Ascending aorta (tissue), 2 donors: ENCODE data around the gene GPX4. TPM values are rescaled to one million over a fixed set of nuclear protein-coding genes. Genes with fewer than 3 reads are reported as not detected.

Source experiments
- DNase-seq, 2 donors: peaks; one replicate each; pipeline ENCODE4 v3.0.0-alpha.2; 2019; ENCODE audit warnings: low spot score in 2 of 2
- H3K27ac ChIP-seq, 2 donors: fragments of 200-600 bp; sonication (generic); one replicate each; pipeline ENCODE4 v1.5.1; 2016 to 2017; ENCODE audit warnings: mild to moderate bottlenecking in 1 of 2
- H3K27me3 ChIP-seq: fragments of 200-600 bp; sonication (generic); one replicate; pipeline ENCODE4 v1.5.1; 2017
- H3K36me3 ChIP-seq, 2 donors: fragments of 200-600 bp; sonication (generic); one replicate each; pipeline ENCODE4 v1.5.1; 2016
- H3K4me1 ChIP-seq, 2 donors: fragments of 200-600 bp; sonication (generic); one replicate each; pipeline ENCODE4 v1.5.1; 2016 to 2017; ENCODE audit warnings: mild to moderate bottlenecking in 1 of 2
- H3K4me3 ChIP-seq, 2 donors: fragments of 200-600 bp; sonication (generic); one replicate each; pipeline ENCODE4 v1.5.1; 2016 to 2017; ENCODE audit warnings: mild to moderate bottlenecking in 1 of 2
- H3K9me3 ChIP-seq, 2 donors: fragments of 200-600 bp; sonication (generic); one replicate each; pipeline ENCODE4 v1.5.1; 2016
- intact Hi-C: fragments of 100-400 bp; cut with DNase I; formaldehyde crosslinking; loops from one replicate; pipeline ENCODE4 v1.15.1; 2023
- total RNA-seq: library from RNA; depleted of rRNA; stranded (reverse); fragments of >200 nt; gene quantifications from one replicate; pipeline ENCODE4 v1.1.0, GENCODE V29; 2016
- TF ChIP-seq, protein P1 (sequence below), 3 experiments: fragments of 200-600 bp in 2 of 3; fragments of 450-650 bp in 1 of 3; sonication (generic) in 2 of 3; IDR thresholded peaks; one replicate each; pipeline ENCODE4 v1.5.1; 2016 to 2019; ENCODE audit warnings: antibody characterized with exemption in 3 of 3, mild to moderate bottlenecking in 1 of 3, moderate library complexity in 1 of 3

GPX4 gene
- total RNA-seq, 1 donor from 2014 or later = 348 TPM

DNA sequence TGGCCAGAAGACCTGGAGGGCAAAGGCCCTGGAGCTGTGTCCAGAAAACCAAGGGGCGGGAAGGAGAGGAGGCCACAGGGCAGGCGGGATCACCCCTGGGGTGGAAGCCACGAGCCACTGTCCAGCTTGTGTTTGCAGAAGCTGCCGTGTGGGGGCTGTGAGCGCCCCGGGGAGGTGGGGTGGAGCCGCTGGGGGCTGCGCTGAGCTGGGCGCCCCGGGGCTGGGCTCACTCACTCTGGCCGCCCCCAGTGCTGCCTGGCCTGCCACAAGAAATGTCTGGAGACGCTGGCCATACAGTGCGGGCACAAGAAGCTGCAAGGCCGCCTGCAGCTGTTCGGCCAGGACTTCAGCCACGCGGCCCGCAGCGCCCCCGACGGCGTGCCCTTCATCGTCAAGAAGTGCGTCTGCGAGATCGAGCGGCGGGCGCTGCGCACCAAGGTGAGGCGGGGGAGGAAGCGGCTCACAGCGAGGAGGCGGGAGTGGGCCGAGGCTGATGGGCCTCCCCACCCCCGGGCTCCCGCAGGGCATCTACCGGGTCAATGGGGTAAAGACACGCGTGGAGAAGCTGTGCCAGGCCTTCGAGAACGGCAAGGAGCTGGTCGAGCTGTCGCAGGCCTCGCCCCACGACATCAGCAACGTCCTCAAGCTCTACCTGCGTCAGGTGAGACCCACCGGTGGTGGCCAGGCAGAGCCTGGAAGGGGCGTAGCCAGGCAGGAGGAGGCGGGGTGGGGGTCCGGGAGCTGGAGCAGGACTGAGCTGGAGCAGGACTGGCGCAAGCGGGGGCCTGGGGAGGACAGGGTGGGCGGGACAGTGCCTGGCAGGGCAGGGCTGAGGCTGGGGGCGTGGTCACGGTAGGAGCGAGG is 22.3 kb upstream of the GPX4 start:
- Histone ChIP-seq H3K27ac (no peak overlapping the region), H3K4me1 (no peaks in the 10 kb centered on the region), H3K27me3 (no peaks in the 10 kb centered on the region), H3K36me3 (peaks cover 0 to 9% of the 10 kb centered on the region in 2 donors), H3K4me3 (no peak overlapping the region), H3K9me3 (no peaks in the 10 kb centered on the region)
- DNase-seq = no peak
- intact Hi-C loops = no loop called here
- TF ChIP-seq, protein P1, sequence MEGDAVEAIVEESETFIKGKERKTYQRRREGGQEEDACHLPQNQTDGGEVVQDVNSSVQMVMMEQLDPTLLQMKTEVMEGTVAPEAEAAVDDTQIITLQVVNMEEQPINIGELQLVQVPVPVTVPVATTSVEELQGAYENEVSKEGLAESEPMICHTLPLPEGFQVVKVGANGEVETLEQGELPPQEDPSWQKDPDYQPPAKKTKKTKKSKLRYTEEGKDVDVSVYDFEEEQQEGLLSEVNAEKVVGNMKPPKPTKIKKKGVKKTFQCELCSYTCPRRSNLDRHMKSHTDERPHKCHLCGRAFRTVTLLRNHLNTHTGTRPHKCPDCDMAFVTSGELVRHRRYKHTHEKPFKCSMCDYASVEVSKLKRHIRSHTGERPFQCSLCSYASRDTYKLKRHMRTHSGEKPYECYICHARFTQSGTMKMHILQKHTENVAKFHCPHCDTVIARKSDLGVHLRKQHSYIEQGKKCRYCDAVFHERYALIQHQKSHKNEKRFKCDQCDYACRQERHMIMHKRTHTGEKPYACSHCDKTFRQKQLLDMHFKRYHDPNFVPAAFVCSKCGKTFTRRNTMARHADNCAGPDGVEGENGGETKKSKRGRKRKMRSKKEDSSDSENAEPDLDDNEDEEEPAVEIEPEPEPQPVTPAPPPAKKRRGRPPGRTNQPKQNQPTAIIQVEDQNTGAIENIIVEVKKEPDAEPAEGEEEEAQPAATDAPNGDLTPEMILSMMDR (IDR thresholded peaks at IDR 0.05) = no peak

DNA sequence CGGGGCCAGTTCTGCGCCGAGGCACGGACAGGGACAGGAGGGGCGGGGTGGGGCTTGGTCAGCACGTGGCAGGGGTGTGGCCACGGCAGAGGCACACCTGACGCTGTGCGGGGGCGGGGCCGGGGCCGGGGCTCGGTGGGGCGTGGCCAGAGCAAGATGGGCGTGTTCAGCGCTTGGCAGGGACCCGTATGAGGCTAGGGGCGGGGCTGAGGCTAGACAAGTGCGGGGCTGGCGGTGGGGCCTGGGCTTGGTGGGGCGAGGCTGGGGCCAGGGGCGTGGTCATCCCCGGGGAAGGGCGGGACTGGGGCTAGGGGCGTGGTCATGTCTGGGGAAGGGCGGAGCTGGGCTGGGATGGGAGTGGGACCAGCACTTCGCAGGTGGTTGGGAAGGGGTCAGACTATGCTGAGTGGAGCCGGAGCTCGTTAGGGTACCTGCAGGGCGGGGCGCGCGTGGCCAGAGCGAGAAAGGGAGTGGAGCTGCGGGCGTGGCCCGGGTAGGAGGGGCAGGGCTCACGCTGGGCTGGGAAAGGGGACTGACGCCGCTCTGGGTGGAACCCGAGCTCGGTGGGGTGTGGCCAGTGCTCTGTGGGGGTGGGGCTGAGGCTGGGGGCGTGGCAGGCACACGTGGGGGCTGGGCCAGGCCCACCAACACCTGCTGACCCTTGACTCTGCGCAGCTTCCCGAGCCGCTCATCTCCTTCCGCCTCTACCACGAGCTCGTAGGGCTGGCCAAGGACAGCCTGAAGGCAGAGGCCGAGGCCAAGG is 21.4 kb upstream of the GPX4 start:
- no peak for DNase-seq
- H3K27me3 ChIP-seq = no peaks in the 10 kb centered on the region
- no peak overlapping the region for H3K27ac ChIP-seq
- TF ChIP-seq, protein P1 (IDR thresholded peaks at IDR 0.05) = no peak
- H3K36me3 ChIP-seq = peaks cover 0 to 11% of the 10 kb centered on the region in 2 donors
- no peaks in the 10 kb centered on the region for H3K4me1 ChIP-seq
- intact Hi-C loops = no loop called here
- H3K9me3 ChIP-seq = no peaks in the 10 kb centered on the region
- no peak overlapping the region for H3K4me3 ChIP-seq

DNA sequence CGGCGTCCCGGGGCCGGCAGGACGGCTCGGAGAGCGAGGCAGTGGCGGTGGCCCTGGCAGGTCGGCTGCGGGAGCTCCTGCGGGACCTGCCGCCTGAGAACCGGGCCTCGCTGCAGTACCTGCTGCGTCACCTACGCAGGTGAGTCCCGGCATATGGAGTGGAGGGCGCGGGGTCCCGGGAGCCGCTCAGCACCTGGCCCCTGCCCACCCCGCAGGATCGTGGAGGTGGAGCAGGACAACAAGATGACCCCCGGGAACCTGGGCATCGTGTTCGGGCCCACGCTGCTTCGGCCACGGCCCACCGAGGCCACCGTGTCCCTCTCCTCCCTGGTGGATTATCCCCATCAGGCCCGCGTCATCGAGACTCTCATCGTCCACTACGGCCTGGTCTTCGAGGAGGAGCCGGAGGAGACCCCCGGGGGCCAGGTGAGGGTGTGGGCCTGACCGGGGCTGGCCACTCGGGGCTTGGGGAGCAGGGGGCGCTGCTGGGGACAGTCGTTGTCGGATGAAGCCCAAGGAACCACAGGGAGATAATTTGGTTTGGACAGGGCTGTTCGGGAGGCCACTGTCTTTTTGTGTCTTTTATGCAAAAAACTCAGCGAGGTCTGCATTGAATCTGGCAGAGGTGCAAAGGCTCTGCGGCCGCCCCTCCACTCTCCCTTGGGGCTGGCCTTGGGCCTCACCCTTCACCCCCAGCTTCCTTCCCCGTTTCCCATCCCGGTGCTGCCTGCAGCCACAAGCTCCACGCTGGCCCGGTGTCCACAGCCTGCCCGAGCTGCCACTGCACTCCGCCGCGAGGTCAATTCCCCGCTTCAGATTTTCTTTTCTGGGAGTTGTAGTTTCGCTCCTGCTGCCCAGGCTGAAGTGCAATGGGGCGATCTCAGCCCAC is 20.6 kb upstream of the GPX4 start:
- no peaks in the 10 kb centered on the region for H3K27me3 ChIP-seq
- TF ChIP-seq, protein P1 (IDR thresholded peaks at IDR 0.05) = no peak
- no peak overlapping the region for H3K27ac ChIP-seq
- DNase-seq = no peak
- intact Hi-C loops = no loop called here
- H3K4me3 ChIP-seq = no peak overlapping the region
- H3K36me3 ChIP-seq = peaks cover 1 to 17% of the 10 kb centered on the region in 2 donors
- no peaks in the 10 kb centered on the region for H3K9me3 ChIP-seq
- no peaks in the 10 kb centered on the region for H3K4me1 ChIP-seq

DNA sequence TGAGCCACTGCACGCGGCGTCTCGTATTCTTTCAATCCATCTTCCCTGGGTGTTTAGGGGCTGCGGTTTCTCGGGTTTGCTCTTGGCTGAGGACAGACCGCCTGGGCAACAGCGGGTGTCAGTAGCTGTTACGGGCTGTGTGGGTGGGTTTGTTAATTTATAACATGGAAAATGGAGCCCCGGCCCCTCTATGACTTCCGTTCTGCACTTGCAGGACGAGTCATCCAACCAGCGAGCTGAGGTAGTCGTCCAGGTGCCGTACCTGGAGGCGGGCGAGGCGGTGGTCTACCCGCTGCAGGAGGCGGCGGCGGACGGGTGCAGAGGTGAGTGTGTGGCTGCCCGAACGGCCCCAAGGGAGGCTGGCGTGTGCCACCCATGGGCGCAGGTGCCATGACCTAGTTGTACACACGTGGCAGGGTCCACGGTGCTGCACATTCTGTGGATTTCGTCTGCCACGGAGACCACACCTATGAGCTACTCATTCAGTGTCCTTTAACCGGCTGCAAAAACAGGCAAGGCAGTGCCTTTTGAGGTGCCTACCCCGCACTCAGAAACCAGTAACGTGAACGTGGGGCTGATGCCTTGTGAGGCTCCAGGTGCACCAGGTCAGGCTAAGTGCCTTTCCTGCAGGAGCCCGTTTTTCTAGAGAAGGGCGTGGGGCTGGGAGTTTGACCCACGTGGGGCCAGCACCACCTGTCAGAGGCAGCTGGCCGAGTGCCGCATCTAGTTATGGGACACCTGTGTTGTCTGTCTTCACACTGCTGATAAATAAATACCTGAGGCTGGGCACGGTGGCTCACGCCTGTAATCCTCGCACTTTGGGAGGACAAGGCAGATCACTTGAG is 19.5 kb upstream of the GPX4 start:
- no peak for DNase-seq
- Histone ChIP-seq H3K9me3 (no peaks in the 10 kb centered on the region), H3K4me1 (peaks cover 0 to under 1% of the 10 kb centered on the region in 2 donors), H3K36me3 (peaks cover 7 to 28% of the 10 kb centered on the region in 2 donors), H3K27me3 (no peaks in the 10 kb centered on the region), H3K27ac (no peak overlapping the region), H3K4me3 (no peak overlapping the region)
- intact Hi-C loops = no loop called here
- TF ChIP-seq, protein P1 (IDR thresholded peaks at IDR 0.05) = no peak
